ENCODE results near the gene FDX2. TPM values are rescaled to one million over a fixed set of nuclear protein-coding genes. Genes with fewer than 3 reads are reported as not detected.

FDX2 gene
- total and polyA plus RNA-seq, 2 of the 8 experiments (the other 6 are each of a cell fraction or from before 2014, with no cell fraction given) = 27.0 to 64.4 TPM

GRCh38 chr19:10285393-10285792, 30.4 kb downstream of the FDX2 start (continued):
- TF ChIP-seq RXRA (IDR thresholded peaks at IDR 0.05; ENCODE audit: insufficient read depth, low read depth, low read length) (no peak), SAP30 (IDR thresholded peaks at IDR 0.05; ENCODE audit: insufficient read depth, insufficient replicate concordance, low read length) (no peak), TCF12 (IDR thresholded peaks at IDR 0.05; ENCODE audit: low read depth, low read length) (no peak), TBP (IDR thresholded peaks at IDR 0.05; ENCODE audit: low read depth, low read length) (no peak), SIRT6 (IDR thresholded peaks at IDR 0.05; ENCODE audit: low read length) (no peak), KDM4A (IDR thresholded peaks at IDR 0.05; ENCODE audit: low read depth, low read length, severe bottlenecking) (no peak), JUND (IDR thresholded peaks at IDR 0.05; ENCODE audit: low read length) (no peak), MAX (IDR thresholded peaks at IDR 0.05) (no peak), MAFK (IDR thresholded peaks at IDR 0.05; ENCODE audit: low read depth, low read length) (no peak)
